Stimulated activated CD4-positive, alpha-beta T cell treated with anti-CD3 and anti-CD28 coated beads, Interleukin-2, amount 100 ng/mL, for 48 hours (primary cell): Measurements from ENCODE around the gene COL27A1.

Source experiments
- DNase-seq, 2 donors: peaks; one replicate each; pipeline ENCODE4 v3.0.0-alpha.2; 2020

The COL27A1 gene

DNA sequence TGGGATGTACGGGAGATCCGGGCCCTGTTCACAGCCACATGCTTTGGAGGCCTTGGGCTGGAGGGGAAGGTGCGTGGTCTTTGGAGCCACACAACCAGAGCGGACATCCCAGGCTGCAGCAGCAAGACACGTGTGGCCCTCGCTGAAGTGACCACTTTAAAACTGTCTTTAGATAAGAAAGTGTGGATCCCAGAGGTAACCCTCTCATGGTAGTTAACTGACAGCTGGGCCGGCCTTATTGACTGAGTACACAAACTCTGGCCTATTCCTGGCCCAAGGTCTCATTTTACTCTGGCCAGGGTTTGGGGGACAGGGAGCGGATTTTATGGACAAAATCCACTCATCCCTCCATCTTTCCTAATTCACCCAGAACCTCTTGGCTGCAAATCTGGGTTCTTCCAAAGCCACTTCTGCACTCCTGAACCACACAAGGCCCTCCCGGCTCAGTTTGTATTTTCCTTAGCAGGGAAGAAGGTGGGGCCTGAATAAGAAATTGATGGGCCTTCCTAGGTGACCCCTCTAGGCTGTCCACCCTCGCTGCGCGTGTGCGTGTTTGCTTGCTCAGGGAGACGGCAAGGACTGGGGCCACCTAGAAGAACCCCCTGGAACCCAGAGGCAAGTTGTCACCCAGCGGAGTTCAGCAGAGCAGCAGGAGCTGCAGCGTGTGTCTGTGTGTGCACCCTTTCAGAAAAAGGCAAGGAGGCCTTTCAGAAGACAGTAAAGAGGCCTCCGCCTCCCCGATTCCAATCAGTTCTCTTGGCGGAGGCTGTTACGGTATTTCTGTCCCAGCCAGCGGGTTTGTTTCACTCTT is 94.3 kb downstream of the COL27A1 start:
- DNase-seq = no peak

DNA sequence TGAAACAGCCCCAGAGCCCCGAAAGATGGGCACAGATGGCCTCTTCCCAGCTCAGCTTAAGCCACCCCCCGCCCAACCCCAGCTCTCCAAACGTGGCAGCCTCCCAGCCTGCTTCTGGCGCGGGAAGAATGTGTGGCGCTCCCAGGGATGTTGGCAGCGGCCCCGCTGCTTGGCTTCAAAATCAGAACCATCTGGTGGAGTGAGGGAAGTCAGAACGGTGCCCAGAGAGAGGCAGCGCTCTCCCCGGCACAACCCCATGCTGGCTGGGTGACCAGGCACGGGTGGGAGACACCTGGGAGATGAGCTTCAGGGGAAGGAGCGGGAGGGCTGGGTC is 94.9 kb downstream of the COL27A1 start:
- DNase-seq = no peak

DNA sequence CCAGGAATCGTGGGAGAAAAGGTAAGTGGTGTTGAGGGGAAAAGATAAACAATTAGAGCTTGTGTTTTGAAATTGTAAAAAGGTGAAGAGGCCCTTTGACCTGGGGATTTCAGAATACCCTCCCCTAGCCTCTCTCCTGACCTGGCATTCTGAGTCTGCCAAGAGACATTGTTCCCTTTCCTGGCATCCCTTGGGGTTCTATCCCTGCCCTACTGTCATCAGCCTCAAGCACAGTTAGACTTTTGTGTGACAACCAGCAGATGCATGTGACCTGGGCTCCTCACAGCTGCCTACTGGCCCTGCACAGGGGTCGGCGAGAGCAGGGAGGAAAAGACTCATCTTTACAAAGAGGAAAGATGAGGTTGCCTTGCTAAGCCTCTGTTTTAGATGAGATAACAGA is 95.3 kb downstream of the COL27A1 start:
- DNase-seq = no peak

DNA sequence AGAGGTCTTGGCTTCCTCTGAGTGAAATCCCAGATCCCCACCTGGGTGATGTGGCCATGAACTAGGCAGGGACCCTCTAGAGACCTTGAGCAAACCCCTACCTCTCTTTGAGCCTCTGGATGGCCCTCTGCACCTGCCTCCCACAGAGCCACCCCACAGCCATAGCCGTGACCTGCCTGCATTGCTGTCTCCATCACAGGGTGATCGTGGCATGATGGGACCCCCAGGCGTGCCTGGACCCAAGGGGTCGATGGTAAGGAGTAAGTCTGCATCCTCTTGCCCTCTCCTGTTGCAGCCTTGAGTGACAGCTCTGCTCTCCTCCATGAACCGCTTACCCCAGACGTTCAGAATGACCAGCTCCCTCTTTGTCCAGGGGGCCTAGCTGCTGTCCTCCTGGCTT is 97.1 kb downstream of the COL27A1 start:
- DNase-seq = no peak

DNA sequence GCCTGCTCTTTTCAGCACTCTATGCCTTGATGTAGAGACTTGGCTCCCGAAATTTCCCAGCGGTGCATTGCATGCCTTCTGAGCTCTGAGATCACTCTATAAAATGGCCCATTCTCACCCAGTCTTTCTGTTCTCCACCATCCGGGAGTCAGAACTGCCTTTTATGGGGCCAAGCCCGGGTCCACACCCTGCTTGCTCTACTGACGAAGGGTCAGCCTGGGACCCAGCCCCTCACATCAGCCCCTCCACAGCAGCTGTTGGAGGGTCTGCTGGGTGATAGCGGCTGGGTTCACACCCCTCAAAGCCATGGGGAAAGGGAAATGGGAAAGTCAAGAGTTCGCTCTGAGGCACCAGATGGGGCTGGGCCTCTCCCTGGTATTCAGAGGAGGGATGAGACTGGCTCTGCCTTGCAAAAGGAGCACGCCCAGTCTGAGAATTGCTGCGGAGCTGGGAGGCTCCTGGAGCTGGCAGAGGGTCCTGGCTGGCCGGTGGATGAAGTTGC is 101.5 kb downstream of the COL27A1 start:
- no peak for DNase-seq

DNA sequence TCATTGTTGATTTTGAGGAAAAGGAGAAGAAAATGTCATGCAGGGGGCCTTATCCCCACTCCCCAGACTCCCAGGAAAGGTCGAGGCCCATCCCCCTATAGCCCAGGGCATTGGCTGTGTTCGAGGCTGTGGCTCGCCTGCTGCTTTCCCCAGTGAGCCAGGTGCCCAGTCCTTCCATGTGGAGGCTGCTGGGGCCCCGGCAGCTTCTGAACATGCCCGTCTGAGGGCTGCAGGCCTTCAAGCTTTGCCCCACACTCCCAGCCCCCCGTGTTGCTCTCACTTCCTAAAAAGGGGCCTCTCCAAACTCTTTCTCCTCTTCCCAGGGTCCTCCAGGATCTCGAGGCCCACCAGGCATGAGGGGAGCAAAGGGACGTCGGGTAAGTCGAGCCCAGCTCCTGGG is 102.9 kb downstream of the COL27A1 start:
- no peak for DNase-seq

DNA sequence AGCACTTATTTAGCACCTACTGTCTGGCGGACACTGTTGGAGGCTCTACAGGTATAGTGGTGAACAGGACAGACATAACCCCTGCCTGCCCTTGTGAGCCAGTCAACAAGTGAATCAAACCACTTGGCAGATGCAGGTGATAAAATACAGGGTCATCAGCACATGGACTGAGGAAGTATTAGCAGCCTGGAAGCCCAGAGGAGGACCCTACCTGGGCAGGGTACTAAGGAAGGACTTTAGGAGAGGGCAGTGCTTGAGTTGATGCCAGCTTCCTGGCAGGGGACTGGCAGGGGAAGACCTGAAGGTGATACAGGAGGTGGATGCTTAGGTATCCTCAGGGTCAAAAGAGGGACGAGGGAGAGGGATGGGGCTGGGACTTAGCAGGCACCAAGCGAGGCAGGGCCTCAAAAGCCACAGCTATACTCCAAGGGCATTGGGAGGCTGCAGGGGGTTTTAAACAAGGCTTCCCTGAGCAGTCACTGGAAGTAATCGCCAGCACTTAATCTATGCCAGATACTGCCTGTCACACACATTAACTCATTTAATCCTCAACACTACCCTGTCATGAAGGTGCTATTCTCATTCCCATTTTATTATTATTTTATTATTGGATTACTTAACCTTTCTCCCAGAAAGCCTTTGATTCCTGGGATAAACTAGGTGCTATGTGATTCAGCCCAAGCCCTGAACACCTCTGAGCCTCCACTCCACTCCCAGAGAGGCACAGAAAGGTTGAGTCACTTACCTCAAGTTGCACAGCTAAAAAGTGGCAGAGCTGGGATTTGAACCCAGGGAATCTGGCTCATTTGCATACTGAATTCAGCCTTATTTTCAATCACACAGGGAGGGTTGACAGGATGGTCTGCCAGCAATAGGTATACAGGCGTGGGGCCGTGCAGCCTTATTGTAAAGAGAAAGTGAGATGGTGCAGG is 103.8 kb downstream of the COL27A1 start:
- DNase-seq = no peak

DNA sequence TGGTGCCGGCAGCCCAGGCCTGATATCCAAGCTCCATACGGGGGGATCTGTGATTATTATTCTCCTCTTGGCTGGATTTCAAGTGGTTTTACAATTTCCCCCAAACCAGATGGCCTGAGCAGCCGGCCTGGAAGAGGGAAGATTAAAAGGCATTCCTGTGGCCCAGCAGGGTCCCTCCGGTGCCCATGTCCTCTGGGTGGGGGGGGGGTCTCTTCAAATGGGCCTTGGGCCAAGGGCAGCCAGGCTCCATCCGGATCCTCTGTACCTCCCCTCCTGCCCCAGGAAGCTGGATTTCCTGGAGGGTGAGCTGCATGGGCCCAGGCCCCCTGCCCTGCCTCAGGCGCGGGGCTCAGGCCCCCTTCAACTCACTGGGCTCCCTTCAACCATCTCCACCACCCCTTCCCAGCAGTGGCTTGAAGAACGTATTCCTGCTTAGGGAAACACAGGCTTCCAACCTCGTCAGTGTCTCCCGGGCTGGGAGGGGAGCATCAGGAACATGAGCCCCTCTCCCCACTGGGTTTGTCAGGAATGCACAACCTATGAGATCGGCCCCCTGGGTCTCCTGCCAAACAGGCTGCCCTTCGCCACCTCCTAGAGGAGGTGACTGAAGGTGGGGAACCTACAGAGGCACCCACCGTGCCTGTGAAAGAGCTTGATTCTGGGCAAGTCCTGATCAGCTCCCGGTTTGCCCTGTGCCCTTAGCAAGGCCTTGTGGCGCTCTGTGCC is 104.6 kb downstream of the COL27A1 start:
- DNase-seq = no peak

DNA sequence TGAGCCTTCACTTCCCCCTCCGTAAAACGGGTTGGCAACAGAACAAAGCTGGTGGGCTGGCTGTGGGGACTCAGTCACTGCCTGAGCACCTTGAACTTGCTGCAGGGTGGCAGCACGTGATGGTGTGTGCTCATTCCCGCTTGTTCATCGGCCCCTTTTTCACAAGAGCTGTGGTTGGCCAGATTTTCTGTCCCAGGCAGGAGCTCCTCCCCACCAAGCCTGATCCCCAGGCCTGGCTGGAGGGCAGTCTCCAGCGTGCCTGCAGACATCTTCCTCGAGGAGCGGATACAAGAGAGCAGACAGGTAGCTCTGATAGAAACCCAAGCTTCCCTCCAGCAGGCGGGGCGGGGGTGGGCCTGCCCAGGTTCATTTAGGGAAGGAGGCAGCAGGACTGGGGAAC is 105.7 kb downstream of the COL27A1 start:
- DNase-seq = no peak

DNA sequence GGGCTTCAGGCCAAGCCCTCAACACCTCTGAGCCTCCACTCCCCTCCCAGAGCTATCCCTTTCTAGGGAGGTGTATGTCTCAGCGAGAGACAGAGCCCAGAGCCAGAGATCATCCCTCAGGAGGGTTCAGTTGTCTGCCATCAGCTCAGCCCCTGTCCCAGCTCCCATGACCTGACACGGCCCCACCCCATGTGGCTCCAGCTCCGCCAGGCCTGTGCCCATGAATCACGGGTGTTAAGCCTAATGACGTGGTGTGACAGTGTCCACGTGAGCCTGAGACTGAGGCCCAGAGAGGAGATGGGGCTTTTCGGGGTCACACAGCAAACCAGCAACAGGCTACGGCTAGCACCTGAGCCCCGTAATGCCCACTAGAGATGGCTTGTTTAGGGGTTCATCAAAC is 106.7 kb downstream of the COL27A1 start:
- no peak for DNase-seq

DNA sequence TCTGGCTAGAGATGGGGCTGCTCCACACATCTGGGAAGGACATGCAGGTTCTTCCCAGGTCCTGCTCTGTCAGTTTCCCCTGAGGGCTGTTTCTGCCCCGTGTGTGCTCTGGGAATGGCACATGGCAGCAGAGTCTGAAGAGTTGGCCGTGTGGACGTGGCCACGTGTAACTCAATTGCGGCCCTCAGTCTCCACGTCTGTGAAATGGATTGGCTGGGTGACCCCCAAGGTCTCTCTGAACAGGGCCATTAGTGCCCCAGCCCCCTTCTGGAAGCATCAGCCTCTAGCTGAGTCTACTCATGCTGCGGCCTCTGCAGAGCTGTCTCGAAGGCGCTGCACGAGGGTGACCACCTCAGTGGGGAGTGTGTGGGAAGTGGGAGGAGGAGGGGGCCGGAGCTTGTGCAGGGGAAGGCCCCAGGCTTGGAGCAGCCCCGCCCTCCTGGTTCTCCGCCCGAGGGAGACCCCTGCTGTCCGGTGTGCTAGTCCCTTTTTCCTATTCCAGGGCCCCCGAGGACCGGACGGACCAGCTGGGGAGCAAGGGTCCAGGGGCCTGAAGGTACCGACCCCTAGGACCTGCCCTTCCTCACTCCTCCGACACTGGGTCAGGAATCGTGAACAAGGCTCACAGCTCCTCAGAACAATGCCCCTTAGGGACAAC is 108.6 kb downstream of the COL27A1 start:
- DNase-seq = no peak

DNA sequence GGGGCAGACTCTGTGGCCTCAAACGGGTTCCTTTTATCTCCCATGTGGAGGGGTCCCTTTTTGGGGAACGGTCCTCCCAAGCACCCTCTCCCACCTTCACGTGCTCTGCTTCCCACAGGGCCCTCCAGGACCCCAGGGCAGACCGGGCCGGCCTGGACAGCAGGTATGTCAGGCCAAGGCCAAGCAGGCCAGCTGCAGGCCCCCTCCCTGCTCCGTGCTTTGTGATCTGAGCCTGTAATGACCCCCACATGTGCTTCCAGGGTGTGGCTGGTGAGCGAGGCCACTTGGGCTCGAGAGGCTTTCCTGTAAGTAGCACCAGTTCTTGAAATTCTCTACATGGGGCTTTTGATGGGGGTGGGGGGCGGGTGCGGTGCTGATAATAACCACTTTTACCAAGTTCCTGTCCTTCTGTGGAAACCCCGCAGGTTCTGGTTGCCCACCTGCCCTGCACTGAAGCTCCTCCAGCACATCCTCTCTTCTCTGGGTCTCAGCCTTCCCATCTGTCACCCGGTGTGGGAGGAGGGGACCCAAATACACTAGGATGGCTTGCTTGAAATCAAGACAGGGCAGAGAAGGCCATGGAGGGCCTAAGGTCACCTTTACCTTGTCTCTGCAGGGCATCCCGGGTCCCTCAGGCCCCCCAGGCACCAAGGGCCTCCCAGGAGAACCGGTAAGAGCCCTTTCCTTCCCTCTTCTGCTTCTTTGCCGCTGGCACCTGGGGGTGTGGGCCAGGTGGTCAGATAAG is 109.6 kb downstream of the COL27A1 start:
- no peak for DNase-seq

DNA sequence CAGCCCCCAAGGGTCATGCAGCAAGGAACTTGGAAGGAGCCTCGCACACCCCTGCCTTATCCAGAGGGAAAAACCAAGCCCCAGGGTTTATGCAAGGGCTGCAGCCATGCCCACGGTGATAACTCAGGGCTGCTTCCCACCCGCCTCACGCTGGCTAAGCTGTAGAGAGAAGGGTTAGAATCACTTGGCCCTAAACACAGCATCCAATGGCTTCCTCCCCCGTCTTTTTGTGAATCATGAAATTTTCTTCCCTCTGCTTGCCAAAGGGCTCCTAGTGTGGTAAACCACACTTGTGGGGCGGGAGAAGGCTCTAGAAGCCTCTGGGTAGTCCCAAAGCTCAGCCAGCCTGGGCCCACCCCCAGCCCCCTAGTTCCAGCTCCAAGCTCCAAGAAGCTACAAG is 111.6 kb downstream of the COL27A1 start:
- DNase-seq = no peak

DNA sequence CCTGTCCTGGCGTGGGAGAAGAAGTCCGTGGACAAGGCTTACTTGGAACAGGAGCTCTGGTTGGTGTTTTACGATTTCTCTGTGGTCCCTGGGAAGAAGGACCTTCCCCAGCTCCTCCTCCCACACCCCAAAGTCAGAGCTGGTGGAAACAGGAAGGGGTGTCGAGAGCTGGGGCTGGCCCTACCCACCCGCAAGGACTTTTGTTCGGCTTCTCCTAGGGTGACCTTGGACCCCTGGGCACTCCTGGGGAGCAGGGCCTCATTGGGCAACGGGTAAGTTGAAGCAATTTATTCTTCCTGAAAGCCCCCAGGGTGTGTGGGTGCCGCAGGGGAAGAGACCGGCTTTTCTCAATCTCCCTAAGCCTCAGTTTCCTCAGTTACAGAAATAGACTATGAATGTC is 113.7 kb downstream of the COL27A1 start:
- no peak for DNase-seq

DNA sequence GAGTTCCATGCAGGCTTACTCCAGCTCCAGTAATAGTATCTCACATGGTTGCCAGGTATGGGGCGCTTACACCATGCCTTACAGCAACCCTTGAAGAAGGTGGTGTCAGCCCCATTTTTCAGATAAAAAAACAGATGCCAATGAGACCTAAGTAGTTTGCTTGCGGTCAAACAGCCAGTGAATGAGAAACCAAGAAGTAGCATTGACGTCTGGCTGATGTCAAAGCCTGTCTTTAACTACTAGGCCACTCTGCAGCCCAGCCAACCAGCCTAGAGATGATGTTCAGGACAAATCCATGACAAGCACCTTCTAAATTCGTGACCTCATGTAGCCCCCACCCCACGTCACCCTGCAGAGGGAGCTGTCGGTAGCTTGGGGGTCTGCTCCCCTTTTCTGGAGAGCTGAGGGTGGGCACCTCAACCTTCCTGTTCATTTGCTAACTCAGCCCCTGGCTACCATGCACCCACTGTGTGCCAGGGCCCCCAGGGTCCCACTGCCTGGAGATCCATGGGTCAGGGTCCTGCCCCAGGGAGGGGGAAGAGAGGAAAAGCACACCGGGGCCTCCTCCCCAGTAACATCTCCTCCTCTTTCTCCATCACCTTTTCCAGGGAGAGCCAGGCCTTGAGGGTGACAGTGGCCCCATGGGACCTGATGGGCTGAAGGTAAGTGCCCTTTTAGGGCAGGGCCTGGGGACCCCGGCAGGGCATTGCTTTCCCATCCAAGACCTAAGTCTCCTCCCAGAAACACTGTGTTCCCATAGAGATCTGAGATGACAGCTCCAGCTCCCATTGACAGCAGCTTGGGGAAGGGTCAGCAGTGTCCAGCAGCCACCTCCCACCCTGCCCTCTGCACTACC is 115.0 kb downstream of the COL27A1 start:
- no peak for DNase-seq

DNA sequence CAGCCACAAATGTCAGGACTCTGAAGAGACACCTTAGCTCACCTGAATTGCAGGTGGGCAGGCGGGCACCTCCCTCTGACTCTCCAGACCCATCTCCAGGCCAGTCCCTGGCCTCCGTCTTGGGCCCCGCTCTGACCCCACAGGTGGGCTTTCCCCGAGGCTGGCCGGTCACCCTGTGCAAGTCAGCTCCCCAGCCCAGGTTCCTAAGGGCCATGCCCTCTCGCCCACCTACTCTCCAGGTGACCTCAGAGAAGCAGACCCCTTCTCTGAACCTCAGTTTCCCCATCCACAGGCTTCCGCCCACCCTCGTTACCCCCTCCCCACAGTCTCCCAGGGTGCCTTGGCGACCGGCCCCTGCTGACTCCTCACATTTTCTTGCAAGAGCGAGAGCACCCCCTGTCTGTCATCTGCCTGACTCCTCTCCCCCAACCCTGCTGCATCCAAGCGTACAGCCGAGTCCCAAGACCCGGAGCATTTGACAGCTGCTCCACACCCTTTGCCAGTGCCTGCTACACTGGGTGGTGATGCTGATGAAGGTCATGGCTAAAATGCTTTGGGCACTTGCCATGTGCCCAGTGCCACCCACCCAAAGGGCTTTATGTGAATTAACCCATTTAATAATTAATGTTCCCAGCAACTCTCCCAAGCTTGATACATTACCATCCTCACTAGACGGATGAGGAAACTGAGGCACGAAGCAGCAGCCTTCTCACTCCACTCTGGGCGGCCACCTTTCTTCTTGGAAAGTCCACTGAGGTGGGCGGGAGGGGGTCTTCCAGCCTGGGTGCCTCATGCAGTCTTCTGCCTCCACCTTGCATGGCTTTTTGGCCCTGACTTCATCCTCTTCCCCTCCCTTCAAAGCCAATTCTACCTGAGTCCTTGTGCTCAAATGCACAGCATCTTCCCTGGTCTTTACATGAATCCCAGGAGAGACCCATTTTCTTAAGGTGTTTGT is 116.5 kb downstream of the COL27A1 start:
- no peak for DNase-seq

DNA sequence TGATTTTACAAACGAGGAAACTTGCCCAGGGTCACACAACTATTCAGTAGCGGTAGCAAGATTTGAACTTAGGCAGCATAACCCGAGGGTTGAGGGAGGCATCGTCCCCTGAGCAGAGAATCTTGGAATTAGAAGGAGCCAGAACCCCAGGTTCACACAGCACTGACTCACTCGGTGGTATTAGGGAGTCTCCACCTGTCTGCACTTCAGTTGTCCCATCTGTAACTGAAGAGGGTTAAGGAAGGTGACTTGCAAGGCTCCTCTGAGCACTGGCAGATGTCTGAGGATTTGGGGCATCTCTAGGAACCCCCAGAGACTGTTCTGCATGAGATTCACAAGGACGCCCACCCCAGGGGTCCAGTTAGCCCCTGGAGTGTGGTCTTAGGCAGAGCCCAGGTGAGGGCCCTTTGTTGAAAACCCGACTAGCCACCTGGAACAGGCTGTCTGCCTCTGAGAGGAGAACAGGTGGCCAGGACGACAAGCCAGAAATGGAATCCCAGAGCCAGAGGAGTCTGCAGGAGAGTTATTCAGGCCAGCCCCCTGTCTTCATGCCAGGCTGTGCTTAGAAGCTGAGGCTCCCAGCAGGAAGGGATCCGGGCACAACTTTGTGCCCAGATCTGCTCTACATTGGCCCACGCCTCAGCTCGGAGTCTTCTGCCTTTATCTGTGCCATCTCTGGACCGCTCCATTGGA is 117.5 kb downstream of the COL27A1 start:
- no peak for DNase-seq

DNA sequence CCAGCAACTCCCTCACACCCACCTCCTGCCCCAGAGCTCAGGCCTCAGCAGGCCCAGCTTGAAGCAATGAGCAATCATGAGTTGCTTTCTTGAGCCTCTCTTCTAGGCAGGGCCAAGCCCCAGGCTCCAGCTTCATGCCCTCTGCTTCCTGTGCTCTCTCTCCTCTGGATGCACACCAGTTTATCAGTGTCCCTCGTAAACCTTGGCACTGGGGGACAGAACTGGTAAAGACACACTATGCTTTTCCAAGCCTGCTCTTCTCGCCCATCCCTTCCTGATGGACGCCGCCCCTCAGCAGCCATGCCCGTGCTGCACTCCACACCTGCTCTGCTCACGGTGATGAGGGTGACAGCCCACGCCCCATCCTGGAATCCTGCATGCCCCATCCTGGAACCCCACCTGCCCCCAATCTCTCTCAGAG is 118.1 kb downstream of the COL27A1 start:
- no peak for DNase-seq

DNA sequence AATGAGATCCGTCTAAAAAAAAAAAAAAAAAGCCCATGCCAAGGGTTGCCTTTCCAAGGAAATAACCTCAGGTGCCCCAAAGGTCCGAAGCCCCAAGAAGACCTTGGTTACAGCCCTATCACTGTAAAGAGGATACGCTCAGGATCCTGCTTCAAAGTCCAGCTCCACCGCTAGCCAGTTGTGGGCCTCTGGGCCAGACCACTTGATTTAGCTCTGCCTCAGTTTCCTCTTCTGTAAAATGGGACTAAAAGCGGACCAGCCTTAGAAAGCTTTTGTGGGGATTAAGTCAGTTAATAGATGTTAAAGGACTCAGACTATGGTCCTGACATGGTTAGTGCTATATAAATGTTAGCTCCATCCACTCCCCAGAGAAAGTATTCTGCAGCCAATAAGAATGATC is 118.9 kb downstream of the COL27A1 start:
- no peak for DNase-seq
